GM12864 (cell line): Measurements from ENCODE around the gene MPP3.

ENCODE experiments used
- DNase-seq: peaks from one replicate; pipeline ENCODE4 v3.0.0-alpha.2; 2011; ENCODE audit warnings: low read depth
- H3K4me3 ChIP-seq: 2 replicates; pipeline ENCODE4 v1.5.1; 2011; ENCODE audit warnings: mild to moderate bottlenecking, low read depth, low read length, control low read depth
- CTCF ChIP-seq: IDR thresholded peaks from 2 replicates; pipeline ENCODE4 v1.5.1; 2011; ENCODE audit warnings: low read depth, mild to moderate bottlenecking, moderate library complexity, low read length, control low read depth, inconsistent platforms; ENCODE audit errors: missing control alignments

Gene MPP3

GRCh38 chr17:43860927-43861622 is 28.1 kb upstream of the MPP3 start:
- no peak overlapping the region for H3K4me3 ChIP-seq
- no peak for TF ChIP-seq CTCF
- DNase-seq, result no peak

- TF ChIP-seq CTCF, result no peak
- H3K4me3 ChIP-seq, result no peak overlapping the region
- no peak for DNase-seq
Observed at GRCh38 chr17:43860077-43860725, 27.3 kb upstream of the MPP3 start.

- H3K4me3 ChIP-seq, result no peak overlapping the region
- TF ChIP-seq CTCF, result no peak
- no peak for DNase-seq
Observed at GRCh38 chr17:43857957-43858600, 25.1 kb upstream of the MPP3 start.

GRCh38 chr17:43857141-43857540 is 24.2 kb upstream of the MPP3 start:
- DNase-seq, result no peak
- TF ChIP-seq CTCF, result no peak
- H3K4me3 ChIP-seq, result no peak overlapping the region

GRCh38 chr17:43856141-43856540 is 23.2 kb upstream of the MPP3 start:
- TF ChIP-seq CTCF, result no peak
- no peak overlapping the region for H3K4me3 ChIP-seq
- DNase-seq, result no peak

GRCh38 chr17:43855061-43855460 is 22.1 kb upstream of the MPP3 start:
- no peak overlapping the region for H3K4me3 ChIP-seq
- DNase-seq, result no peak
- TF ChIP-seq CTCF, result no peak

- H3K4me3 ChIP-seq, result no peak overlapping the region
- DNase-seq, result no peak
- TF ChIP-seq CTCF, result no peak
Observed at GRCh38 chr17:43854498-43854897, 21.6 kb upstream of the MPP3 start.
